Stimulated activated CD8-positive, alpha-beta memory T cell treated with anti-CD3 and anti-CD28 coated beads, Interleukin-2, amount 100 ng/mL, for 1 hour (primary cell): ENCODE data around the gene PRM2.

Experiments used
- DNase-seq, 2 donors: peaks; one replicate each; pipeline ENCODE4 v3.0.0-alpha.2; 2020; ENCODE audit warnings: low read depth in 2 of 2

The PRM2 gene

DNA sequence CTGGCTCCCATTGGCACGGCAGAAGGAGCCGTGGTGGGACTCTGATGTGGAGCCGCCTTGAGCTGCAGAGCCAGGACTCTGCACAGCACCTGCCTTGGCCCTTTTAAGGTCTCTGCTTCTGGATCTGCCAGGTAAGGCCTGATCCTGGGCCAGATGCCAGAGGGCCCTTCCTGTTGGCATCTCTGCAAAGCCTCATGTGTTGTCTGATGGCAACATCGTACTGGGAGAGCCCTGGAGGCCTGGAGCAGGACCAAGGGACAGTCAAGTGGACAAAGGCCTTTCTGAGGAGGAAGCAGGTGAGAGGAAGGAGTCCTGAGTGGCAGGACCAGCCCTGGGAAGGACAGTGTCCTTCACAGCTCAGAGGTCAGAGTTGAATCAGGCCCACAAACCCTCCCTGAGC is 46.4 kb downstream of the PRM2 start:
- DNase-seq: no peak

DNA sequence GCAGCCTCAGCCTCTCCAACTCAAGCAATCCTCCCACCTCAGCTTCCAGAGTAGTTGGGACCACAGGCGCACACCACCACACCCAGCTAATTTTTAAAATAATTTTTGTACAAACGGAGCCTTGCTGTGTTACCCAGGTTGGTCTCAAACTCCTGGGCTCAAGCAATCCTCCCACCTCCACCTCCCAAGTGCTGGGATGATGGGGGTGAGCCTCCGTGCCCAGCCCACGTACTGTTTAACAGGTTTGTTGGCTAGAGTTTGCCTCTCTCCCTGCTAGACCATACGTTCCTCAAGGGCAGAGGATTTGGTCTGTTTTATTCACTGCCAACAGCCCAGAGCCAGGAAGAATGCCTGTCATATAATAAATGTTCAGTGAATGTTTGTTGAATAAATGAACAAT is 46.8 kb downstream of the PRM2 start:
- no peak for DNase-seq

DNA sequence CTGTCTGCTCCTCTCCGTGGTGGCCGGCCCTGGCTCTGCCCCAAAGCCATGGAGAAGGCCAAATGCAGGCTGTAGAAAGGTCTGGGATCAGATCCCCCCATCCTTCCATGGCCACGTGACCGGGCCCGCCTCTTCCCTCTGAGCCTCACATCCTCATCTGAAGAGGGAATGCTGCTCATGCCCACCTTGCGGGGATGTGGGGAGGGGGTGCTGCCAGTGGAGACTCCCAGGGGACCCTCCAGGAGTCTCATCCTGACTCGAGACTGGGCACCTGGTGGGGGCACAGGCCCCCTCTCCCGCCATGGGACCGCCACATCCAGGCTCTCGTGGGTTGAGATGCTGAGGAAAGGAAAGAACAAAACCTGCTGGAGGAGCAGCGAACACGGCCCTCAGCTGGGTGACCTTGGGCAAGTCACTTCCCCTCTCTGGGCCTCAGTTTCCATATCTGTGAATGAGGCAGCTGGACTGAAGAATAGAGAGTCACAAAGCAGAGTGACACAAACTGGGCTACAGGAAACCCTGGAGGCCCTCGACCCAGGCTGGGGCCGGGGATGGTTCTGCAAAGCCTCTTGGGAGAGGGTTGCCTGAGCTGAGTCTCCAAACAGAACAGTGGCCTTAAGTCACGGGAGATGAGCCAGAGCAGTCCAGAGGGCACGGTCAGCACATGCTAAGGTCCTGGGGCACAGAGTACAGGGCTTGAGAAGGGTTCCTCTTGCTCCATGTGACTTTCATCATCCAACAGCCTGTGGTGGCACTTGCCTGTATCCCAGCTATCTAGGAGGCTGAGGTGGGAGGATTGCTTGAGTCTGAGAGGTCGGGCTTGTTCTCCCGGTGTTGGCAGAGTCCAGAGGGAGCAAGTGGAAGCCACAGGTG is 50.4 kb downstream of the PRM2 start:
- no peak for DNase-seq
